HepG2 (cell line): ENCODE measurements around the gene SLC18A3. TPM values are rescaled to one million over a fixed set of nuclear protein-coding genes. Genes with fewer than 3 reads are reported as not detected.
A peak's percentile ranks its signal among the peaks of the same experiment; 100 is the strongest.

ENCODE experiments used
- ARID4A ChIP-seq: sonication (generic); formaldehyde crosslinking; IDR thresholded peaks from 2 replicates; pipeline ENCODE4 v1.5.0; 2020; ENCODE audit warnings: mild to moderate bottlenecking, missing genetic modification reagents, borderline replicate concordance
- CCDC6 ChIP-seq: sonication (generic); formaldehyde crosslinking; IDR thresholded peaks from 2 replicates; pipeline ENCODE4 v1.8.1; 2022; ENCODE audit warnings: mild to moderate bottlenecking, missing genetic modification reagents, moderate library complexity
- FOXP1 ChIP-seq, 2 experiments: fragments of 450-650 bp in 1 of 2; IDR thresholded peaks; 2 replicates each; pipeline ENCODE4 v1.6.1; 2017 to 2018; ENCODE audit warnings: antibody characterized with exemption in 1 of 2
- KLF11 ChIP-seq: IDR thresholded peaks from 2 replicates; pipeline ENCODE4 v1.6.1; 2016; ENCODE audit warnings: missing compliant biosample characterization
- NCOR1 ChIP-seq: fragments of 200-600 bp; sonication (generic); IDR thresholded peaks from 2 replicates; pipeline ENCODE4 v1.7.0; 2017; ENCODE audit warnings: antibody characterized with exemption, low read length, borderline replicate concordance
- PBX3 ChIP-seq: sonication (generic); formaldehyde crosslinking; IDR thresholded peaks from 2 replicates; pipeline ENCODE4 v1.8.1; 2023; ENCODE audit warnings: missing genetic modification reagents, inconsistent platforms, borderline replicate concordance
- PHF5A ChIP-seq: IDR thresholded peaks from one replicate; pipeline ENCODE4 v1.6.1; 2018; ENCODE audit warnings: low read depth, missing genetic modification reagents; ENCODE audit not compliant: unreplicated experiment
- RBM22 ChIP-seq: fragments of 200-400 bp; formaldehyde crosslinking; optimal IDR thresholded peaks from 2 replicates; pipeline ENCODE3; 2017; ENCODE audit warnings: mild to moderate bottlenecking, low read length, moderate library complexity
- TFE3 ChIP-seq: IDR thresholded peaks from 2 replicates; pipeline ENCODE4 v1.6.1; 2016
- ZBTB38 ChIP-seq: sonication (generic); formaldehyde crosslinking; IDR thresholded peaks from 2 replicates; pipeline ENCODE4 v1.5.1; 2020; ENCODE audit warnings: mild to moderate bottlenecking, missing genetic modification reagents
- ZC3H13 ChIP-seq: sonication (generic); formaldehyde crosslinking; IDR thresholded peaks from 2 replicates; pipeline ENCODE4 v1.8.1; 2023; ENCODE audit warnings: mild to moderate bottlenecking, missing genetic modification reagents, moderate library complexity
- ZKSCAN8 ChIP-seq: IDR thresholded peaks from 2 replicates; pipeline ENCODE4 v1.6.1; 2016; ENCODE audit warnings: borderline replicate concordance, missing genetic modification reagents, missing compliant biosample characterization
- ZNF337 ChIP-seq: sonication (generic); formaldehyde crosslinking; IDR thresholded peaks from 2 replicates; pipeline ENCODE4 v1.5.1; 2020; ENCODE audit warnings: missing genetic modification reagents, low read depth, mild to moderate bottlenecking, borderline replicate concordance
- ZNF430 ChIP-seq: sonication (generic); formaldehyde crosslinking; IDR thresholded peaks from 2 replicates; pipeline ENCODE4 v1.9.0; 2021; ENCODE audit warnings: mild to moderate bottlenecking, missing genetic modification reagents
- ZNF564 ChIP-seq: sonication (generic); formaldehyde crosslinking; IDR thresholded peaks from 2 replicates; pipeline ENCODE4 v1.8.1; 2023; ENCODE audit warnings: mild to moderate bottlenecking, missing genetic modification reagents
- ZNF674 ChIP-seq: sonication (generic); formaldehyde crosslinking; IDR thresholded peaks from 2 replicates; pipeline ENCODE4 v1.5.0; 2020; ENCODE audit warnings: low read depth, mild to moderate bottlenecking, missing genetic modification reagents
- ZNF816 ChIP-seq: sonication (generic); formaldehyde crosslinking; IDR thresholded peaks from 2 replicates; pipeline ENCODE4 v1.8.0; 2022; ENCODE audit warnings: missing genetic modification reagents, mild to moderate bottlenecking, borderline replicate concordance
- polyA plus RNA-seq, 8 experiments: library from polyadenylated mRNA; depleted of rRNA in 3 of 8; stranded (reverse) in 7 of 8; unstranded in 1 of 8; fragments of >200 nt; fragmentation: Illumina TruSeq in 4 of 8; extraction: Trizol in 4 of 8; gene quantifications; 2 replicates each; pipeline versions ENCODE4 v1.2.1 to v1.2.3, GENCODE V29; 2011 to 2016; ENCODE audit warnings: low read depth in 4 of 8, missing spikeins in 1 of 8, mixed read lengths in 1 of 8; ENCODE audit not compliant: insufficient read depth in 1 of 8
- total RNA-seq, 5 experiments: library from RNA; depleted of rRNA; stranded (reverse); fragments of >200 nt; fragmentation: Illumina TruSeq; extraction: Trizol; gene quantifications; 2 replicates each; pipeline ENCODE4 v1.2.3, GENCODE V29; 2016; ENCODE audit warnings: low read depth in 1 of 5
- TF ChIP-seq, protein P1 (sequence below): IDR thresholded peaks from 2 replicates; pipeline ENCODE4 v1.6.1; 2016; ENCODE audit warnings: control low read depth
- TF ChIP-seq, protein P2 (sequence below): sonication (generic); formaldehyde crosslinking; conservative IDR thresholded peaks from 2 replicates; pipeline ENCODE4 v1.4.0; 2020; ENCODE audit warnings: missing genetic modification reagents

The SLC18A3 gene
- total and polyA plus RNA-seq, 2 of the 13 experiments (the other 11 are each of a cell fraction or from before 2014, with no cell fraction given), result not detected

GRCh38 chr10:49606981-49607535, 3.1 kb upstream of the SLC18A3 start (continued):
- TF ChIP-seq ARID4A (CRISPR knock-in tag) (peak; percentile 59; the same call in 1 of the 2 replicates), PHF5A (no peak), ZNF430 (CRISPR knock-in tag) (peak; percentile 82; the same call in 1 of the 2 replicates), TFE3 (CRISPR knock-in tag) (peak; percentile 79), CCDC6 (CRISPR knock-in tag) (no peak), RBM22 (no peak), ZNF674 (CRISPR knock-in tag) (no peak), FOXP1 (IDR thresholded peaks at IDR 0.05) (no peak), FOXP1 (CRISPR knock-in tag; IDR thresholded peaks at IDR 0.05) (no peak), ZNF816 (CRISPR knock-in tag) (no peak), ZNF337 (no peak), ZKSCAN8 (no peak), NCOR1 (no peak), KLF11 (CRISPR knock-in tag) (peak; percentile 92), ZBTB38 (0 out of 2 replicates have a peak, but pooled peaks have one; percentile 21), PBX3 (CRISPR knock-in tag) (peak; percentile 90; the same call in 1 of the 2 replicates), ZC3H13 (CRISPR knock-in tag) (no peak), ZNF564 (CRISPR knock-in tag) (no peak)
- TF ChIP-seq, protein P1, sequence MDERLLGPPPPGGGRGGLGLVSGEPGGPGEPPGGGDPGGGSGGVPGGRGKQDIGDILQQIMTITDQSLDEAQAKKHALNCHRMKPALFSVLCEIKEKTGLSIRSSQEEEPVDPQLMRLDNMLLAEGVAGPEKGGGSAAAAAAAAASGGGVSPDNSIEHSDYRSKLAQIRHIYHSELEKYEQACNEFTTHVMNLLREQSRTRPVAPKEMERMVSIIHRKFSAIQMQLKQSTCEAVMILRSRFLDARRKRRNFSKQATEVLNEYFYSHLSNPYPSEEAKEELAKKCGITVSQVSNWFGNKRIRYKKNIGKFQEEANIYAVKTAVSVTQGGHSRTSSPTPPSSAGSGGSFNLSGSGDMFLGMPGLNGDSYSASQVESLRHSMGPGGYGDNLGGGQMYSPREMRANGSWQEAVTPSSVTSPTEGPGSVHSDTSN (CRISPR knock-in tag), result no peak
- TF ChIP-seq, protein P2, sequence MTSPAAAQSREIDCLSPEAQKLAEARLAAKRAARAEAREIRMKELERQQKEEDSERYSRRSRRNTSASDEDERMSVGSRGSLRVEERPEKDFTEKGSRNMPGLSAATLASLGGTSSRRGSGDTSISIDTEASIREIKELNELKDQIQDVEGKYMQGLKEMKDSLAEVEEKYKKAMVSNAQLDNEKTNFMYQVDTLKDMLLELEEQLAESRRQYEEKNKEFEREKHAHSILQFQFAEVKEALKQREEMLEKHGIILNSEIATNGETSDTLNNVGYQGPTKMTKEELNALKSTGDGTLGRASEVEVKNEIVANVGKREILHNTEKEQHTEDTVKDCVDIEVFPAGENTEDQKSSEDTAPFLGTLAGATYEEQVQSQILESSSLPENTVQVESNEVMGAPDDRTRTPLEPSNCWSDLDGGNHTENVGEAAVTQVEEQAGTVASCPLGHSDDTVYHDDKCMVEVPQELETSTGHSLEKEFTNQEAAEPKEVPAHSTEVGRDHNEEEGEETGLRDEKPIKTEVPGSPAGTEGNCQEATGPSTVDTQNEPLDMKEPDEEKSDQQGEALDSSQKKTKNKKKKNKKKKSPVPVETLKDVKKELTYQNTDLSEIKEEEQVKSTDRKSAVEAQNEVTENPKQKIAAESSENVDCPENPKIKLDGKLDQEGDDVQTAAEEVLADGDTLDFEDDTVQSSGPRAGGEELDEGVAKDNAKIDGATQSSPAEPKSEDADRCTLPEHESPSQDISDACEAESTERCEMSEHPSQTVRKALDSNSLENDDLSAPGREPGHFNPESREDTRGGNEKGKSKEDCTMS (CRISPR knock-in tag), result peak; percentile 81; the same call in 1 of the 2 replicates
